HUES6 (cell line): ENCODE data around the gene WDFY4.

Experiments
- H3K27ac ChIP-seq: 2 replicates; pipeline ENCODE4 v1.7.0; 2013; ENCODE audit warnings: low read depth, mild to moderate bottlenecking, low read length, inconsistent platforms
- H3K27me3 ChIP-seq: 2 replicates; pipeline ENCODE4 v1.6.1; 2013; ENCODE audit warnings: low read length; ENCODE audit not compliant: control insufficient read depth, insufficient read depth
- H3K36me3 ChIP-seq: 2 replicates; pipeline ENCODE4 v1.6.1; 2013; ENCODE audit warnings: low read length; ENCODE audit not compliant: control insufficient read depth, insufficient read depth
- H3K4me1 ChIP-seq: 2 replicates; pipeline ENCODE4 v1.6.1; 2013; ENCODE audit warnings: low read length; ENCODE audit not compliant: control insufficient read depth, insufficient read depth
- H3K4me3 ChIP-seq: 2 replicates; pipeline ENCODE4 v1.5.1; 2013; ENCODE audit warnings: low read depth, low read length
- H3K9ac ChIP-seq: one replicate; pipeline ENCODE4 v1.6.1; 2013; ENCODE audit warnings: mild to moderate bottlenecking, low read length
- H3K9me3 ChIP-seq: 2 replicates; pipeline ENCODE4 v1.6.1; 2013; ENCODE audit warnings: low read depth, low read length; ENCODE audit not compliant: control insufficient read depth, insufficient read depth

Gene WDFY4

DNA sequence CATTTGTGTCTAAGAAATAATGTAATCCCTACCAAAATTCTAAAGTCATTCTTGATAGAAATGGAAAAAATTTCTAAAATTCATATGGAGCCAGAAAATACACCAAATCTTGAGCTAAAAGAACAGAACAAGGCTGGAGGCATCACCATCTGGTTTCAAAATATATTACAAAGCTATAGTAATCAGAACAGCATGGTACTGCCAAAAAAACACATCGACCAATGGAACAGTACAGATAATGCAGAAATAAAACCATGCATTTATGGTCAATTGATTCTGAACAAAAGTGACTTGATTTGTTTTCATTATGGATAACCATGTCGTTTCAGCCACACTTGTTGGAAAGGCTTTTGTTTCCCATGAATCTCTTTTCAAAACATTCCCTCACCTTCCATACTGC is 7.0 kb upstream of the WDFY4 start:
- Histone ChIP-seq H3K27ac (no peak overlapping the region), H3K4me3 (no peak overlapping the region), H3K4me1 (no peaks in the 10 kb centered on the region), H3K9ac (no peak overlapping the region), H3K27me3 (no peaks in the 10 kb centered on the region), H3K36me3 (no peaks in the 10 kb centered on the region), H3K9me3 (peaks cover 5% of the 10 kb centered on the region; the same call in 1 of the 2 replicates)

- Histone ChIP-seq H3K27ac (no peak overlapping the region), H3K4me1 (no peaks in the 10 kb centered on the region), H3K36me3 (no peaks in the 10 kb centered on the region), H3K9me3 (peaks cover 5% of the 10 kb centered on the region; the same call in 1 of the 2 replicates), H3K27me3 (no peaks in the 10 kb centered on the region), H3K4me3 (no peak overlapping the region), H3K9ac (no peak overlapping the region)
Measured at GRCh38 chr10:48678041-48678440, 6.6 kb upstream of the WDFY4 start.

DNA sequence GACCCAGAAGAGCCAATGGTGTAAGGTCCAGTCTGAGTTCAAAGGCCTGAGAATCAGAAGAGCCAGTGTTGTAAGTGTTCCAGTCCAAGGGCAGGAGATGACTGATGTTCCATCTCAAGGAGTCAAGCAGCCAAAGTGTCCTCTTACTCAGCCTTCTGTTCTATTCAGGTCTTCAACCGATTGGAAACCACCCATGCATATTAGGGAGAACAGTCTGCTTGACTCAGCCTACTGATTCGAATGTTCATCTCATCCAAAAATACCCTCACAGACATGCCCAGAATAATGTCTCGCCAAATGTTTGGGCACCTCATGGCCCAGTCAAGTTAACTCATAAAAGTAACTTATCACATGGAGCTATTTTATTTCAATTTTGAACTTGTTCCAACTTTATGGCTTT is 2.9 kb upstream of the WDFY4 start:
- Histone ChIP-seq H3K27ac (no peak overlapping the region), H3K9me3 (peaks cover 5% of the 10 kb centered on the region; the same call in 1 of the 2 replicates), H3K4me3 (no peak overlapping the region), H3K9ac (no peak overlapping the region), H3K36me3 (no peaks in the 10 kb centered on the region), H3K27me3 (no peaks in the 10 kb centered on the region), H3K4me1 (no peaks in the 10 kb centered on the region)

GRCh38 chr10:48682265-48682664 is 2.4 kb upstream of the WDFY4 start:
- no peaks in the 10 kb centered on the region for H3K36me3 ChIP-seq
- H3K27ac ChIP-seq, result no peak overlapping the region
- H3K9me3 ChIP-seq, result peaks cover 5% of the 10 kb centered on the region; the same call in 1 of the 2 replicates
- no peak overlapping the region for H3K9ac ChIP-seq
- H3K4me3 ChIP-seq, result no peak overlapping the region
- no peaks in the 10 kb centered on the region for H3K4me1 ChIP-seq
- no peaks in the 10 kb centered on the region for H3K27me3 ChIP-seq

GRCh38 chr10:48683424-48683823 is 1.2 kb upstream of the WDFY4 start:
- no peaks in the 10 kb centered on the region for H3K36me3 ChIP-seq
- no peaks in the 10 kb centered on the region for H3K27me3 ChIP-seq
- no peaks in the 10 kb centered on the region for H3K9me3 ChIP-seq
- H3K27ac ChIP-seq, result no peak overlapping the region
- H3K4me3 ChIP-seq, result no peak overlapping the region
- H3K9ac ChIP-seq, result no peak overlapping the region
- no peaks in the 10 kb centered on the region for H3K4me1 ChIP-seq

GRCh38 chr10:48683868-48684267 is 805 bp upstream of the WDFY4 start:
- H3K27me3 ChIP-seq, result no peaks in the 10 kb centered on the region
- no peaks in the 10 kb centered on the region for H3K9me3 ChIP-seq
- no peak overlapping the region for H3K9ac ChIP-seq
- no peak overlapping the region for H3K27ac ChIP-seq
- no peak overlapping the region for H3K4me3 ChIP-seq
- no peaks in the 10 kb centered on the region for H3K36me3 ChIP-seq
- H3K4me1 ChIP-seq, result no peaks in the 10 kb centered on the region

DNA sequence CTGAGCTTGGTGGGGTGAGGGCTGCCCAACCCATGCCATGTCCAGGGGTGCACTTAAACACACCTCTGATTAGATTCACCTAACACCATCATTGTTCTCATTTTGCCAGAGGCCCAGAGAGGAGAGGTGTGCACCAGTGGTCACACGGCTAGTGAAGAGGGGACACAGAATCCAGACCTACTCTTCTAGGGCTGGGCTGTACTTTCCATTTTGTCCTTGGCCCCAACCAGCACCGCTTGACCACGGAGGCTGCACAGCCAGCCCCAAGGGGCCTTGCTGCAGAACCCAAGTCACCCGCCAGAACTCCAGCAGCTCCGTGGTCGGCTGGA is 246 bp upstream of the WDFY4 start:
- H3K27ac ChIP-seq, result no peak overlapping the region
- no peaks in the 10 kb centered on the region for H3K9me3 ChIP-seq
- no peak overlapping the region for H3K4me3 ChIP-seq
- no peaks in the 10 kb centered on the region for H3K27me3 ChIP-seq
- no peak overlapping the region for H3K9ac ChIP-seq
- no peaks in the 10 kb centered on the region for H3K36me3 ChIP-seq
- H3K4me1 ChIP-seq, result no peaks in the 10 kb centered on the region

DNA sequence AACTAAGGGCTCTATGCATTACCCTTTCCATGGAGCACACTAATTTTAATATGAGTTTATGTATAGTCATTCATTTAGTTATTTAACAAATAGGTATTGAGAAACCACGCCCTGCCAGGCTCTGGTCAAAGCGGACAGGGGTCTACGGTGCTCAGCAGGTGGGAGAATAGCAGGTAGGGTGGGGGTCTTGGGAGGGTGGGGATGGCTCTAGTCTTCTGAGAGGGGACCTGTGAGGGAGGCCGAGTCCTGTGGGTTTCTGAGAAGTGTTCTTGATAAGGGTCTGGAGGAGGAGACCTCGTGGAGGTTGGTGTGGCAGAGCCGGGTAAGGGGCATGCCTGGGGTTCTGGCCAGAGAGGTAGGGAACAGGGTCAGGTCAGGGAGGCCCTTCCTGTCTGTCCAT is 1.1 kb downstream of the WDFY4 start:
- H3K9ac ChIP-seq, result no peak overlapping the region
- H3K27me3 ChIP-seq, result no peaks in the 10 kb centered on the region
- no peaks in the 10 kb centered on the region for H3K36me3 ChIP-seq
- H3K4me3 ChIP-seq, result no peak overlapping the region
- H3K4me1 ChIP-seq, result no peaks in the 10 kb centered on the region
- no peak overlapping the region for H3K27ac ChIP-seq
- peaks cover 8% of the 10 kb centered on the region; the same call in 1 of the 2 replicates for H3K9me3 ChIP-seq

- H3K9me3 ChIP-seq, result peaks cover 8% of the 10 kb centered on the region; the same call in 1 of the 2 replicates
Measured at GRCh38 chr10:48690791-48691660, 6.4 kb downstream of the WDFY4 start.

GRCh38 chr10:48691812-48692528 is 7.3 kb downstream of the WDFY4 start:
- Histone ChIP-seq H3K9ac (no peak overlapping the region), H3K4me1 (peaks cover 7% of the 10 kb centered on the region; the same call in 1 of the 2 replicates), H3K27me3 (no peaks in the 10 kb centered on the region), H3K4me3 (no peak overlapping the region), H3K36me3 (no peaks in the 10 kb centered on the region), H3K9me3 (peaks cover 8% of the 10 kb centered on the region; the same call in 1 of the 2 replicates), H3K27ac (no peak overlapping the region)

More at GRCh38 chr10:48690791-48691660, 6.4 kb downstream of the WDFY4 start:
- Histone ChIP-seq H3K27ac (no peak overlapping the region), H3K4me3 (no peak overlapping the region), H3K36me3 (no peaks in the 10 kb centered on the region), H3K9ac (no peak overlapping the region), H3K4me1 (peaks cover 7% of the 10 kb centered on the region; the same call in 1 of the 2 replicates), H3K27me3 (no peaks in the 10 kb centered on the region)

GRCh38 chr10:48692748-48693147 is 8.1 kb downstream of the WDFY4 start:
- Histone ChIP-seq H3K27me3 (no peaks in the 10 kb centered on the region), H3K4me3 (no peak overlapping the region), H3K4me1 (peaks cover 7% of the 10 kb centered on the region; the same call in 1 of the 2 replicates), H3K36me3 (no peaks in the 10 kb centered on the region), H3K27ac (no peak overlapping the region), H3K9me3 (peaks cover 8% of the 10 kb centered on the region; the same call in 1 of the 2 replicates), H3K9ac (no peak overlapping the region)
